ENCODE data around the gene PPIP5K1.
"Not testable (repeated sequence)": the region's sequence is repeated elsewhere in the genome, so short reads cannot be mapped to it uniquely, and the experiment has no call there.

DNA sequence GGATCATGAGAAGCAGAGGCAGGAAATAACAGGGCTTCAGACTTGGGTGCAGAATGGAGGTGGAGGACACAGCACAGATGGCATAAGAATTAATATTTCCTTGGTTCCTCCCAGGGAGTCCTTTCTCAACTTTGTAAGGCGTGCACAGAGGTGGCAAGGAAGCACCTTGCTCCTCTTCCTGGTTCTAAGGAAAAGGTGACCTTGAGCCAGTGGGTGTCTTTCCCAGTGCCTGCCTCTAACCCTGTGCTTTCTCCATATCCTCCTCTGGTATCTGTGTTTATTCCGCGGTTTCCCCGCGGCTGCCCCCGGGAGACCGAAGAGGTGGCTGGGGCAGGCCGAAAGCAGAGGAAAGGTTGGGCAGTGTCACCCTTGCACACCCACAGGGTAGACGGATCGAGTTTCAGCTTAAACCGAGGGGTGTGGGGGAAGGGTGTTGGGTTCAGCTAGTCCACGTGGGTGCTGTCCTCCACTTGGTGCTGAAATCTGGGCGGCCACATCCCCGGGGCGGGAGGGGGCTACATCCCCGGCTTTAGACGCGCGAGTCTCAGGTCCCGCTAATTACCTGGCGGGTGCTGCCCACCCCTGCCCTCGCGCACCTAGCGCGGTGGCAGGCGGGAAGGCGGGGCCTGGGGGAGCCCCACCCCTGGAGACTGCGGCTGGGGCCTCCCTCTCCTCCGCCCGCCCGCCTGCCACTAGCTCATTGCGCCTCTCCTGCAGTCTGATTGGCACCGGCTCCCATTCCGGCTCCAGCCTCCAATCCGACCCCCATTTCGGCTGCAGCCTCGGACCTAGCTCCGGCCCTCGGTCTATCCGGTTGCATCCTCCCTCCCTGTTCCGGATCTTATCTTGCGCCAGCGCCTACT lies 3.6 kb upstream of the PPIP5K1 start, which contains the start of gene CKMT1B:
- TF ChIP-seq, protein P1, sequence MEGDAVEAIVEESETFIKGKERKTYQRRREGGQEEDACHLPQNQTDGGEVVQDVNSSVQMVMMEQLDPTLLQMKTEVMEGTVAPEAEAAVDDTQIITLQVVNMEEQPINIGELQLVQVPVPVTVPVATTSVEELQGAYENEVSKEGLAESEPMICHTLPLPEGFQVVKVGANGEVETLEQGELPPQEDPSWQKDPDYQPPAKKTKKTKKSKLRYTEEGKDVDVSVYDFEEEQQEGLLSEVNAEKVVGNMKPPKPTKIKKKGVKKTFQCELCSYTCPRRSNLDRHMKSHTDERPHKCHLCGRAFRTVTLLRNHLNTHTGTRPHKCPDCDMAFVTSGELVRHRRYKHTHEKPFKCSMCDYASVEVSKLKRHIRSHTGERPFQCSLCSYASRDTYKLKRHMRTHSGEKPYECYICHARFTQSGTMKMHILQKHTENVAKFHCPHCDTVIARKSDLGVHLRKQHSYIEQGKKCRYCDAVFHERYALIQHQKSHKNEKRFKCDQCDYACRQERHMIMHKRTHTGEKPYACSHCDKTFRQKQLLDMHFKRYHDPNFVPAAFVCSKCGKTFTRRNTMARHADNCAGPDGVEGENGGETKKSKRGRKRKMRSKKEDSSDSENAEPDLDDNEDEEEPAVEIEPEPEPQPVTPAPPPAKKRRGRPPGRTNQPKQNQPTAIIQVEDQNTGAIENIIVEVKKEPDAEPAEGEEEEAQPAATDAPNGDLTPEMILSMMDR (conservative IDR thresholded peaks at IDR 0.05; ENCODE audit: low read depth, low read length), result not testable (repeated sequence)
- not testable (repeated sequence) for TF ChIP-seq EZH2 (IDR thresholded peaks at IDR 0.05; ENCODE audit: borderline replicate concordance, low read depth, low read length, poor library complexity, severe bottlenecking)
